HL-60 (cell line): ENCODE results near the gene PTPRG.

Experiments used
- GABPA ChIP-seq: IDR thresholded peaks from 2 replicates; pipeline ENCODE4 v1.6.1; 2012; ENCODE audit warnings: low read depth
- POLR2AphosphoS5 ChIP-seq: IDR thresholded peaks from 2 replicates; pipeline ENCODE4 v1.6.1; 2012; ENCODE audit warnings: low read depth
- SPI1 ChIP-seq: IDR thresholded peaks from 2 replicates; pipeline ENCODE4 v1.6.1; 2012; ENCODE audit warnings: low read depth, mild to moderate bottlenecking, borderline replicate concordance
- TF ChIP-seq, protein P1 (sequence below): IDR thresholded peaks from one replicate; pipeline ENCODE4 v1.5.1; 2011; ENCODE audit warnings: low read length, control low read depth, inconsistent platforms; ENCODE audit not compliant: insufficient read depth
- TF ChIP-seq, protein P2 (sequence below): IDR thresholded peaks from 2 replicates; pipeline ENCODE4 v1.6.1; 2012; ENCODE audit warnings: low read depth; ENCODE audit not compliant: insufficient replicate concordance

DNA sequence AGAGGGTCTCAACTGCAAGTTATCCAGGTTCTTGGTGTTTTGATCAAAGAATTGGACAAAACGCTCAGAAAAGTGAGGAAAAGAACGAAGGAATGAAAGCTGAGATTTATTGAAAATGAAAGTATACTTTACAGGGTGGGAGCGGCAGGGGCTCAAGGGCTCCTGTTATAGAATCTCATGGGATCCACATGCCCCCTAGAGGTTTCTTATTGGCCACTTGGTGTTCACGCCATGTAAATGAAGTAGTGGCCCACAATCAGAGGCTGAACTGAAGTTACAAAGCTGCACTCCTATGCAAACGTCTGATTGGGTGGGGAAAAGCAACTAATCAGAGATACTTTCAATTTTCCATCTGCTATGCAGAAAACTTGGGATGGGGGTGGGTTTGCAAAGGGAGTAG is 216.7 kb downstream of the PTPRG start:
- TF ChIP-seq, protein P1, sequence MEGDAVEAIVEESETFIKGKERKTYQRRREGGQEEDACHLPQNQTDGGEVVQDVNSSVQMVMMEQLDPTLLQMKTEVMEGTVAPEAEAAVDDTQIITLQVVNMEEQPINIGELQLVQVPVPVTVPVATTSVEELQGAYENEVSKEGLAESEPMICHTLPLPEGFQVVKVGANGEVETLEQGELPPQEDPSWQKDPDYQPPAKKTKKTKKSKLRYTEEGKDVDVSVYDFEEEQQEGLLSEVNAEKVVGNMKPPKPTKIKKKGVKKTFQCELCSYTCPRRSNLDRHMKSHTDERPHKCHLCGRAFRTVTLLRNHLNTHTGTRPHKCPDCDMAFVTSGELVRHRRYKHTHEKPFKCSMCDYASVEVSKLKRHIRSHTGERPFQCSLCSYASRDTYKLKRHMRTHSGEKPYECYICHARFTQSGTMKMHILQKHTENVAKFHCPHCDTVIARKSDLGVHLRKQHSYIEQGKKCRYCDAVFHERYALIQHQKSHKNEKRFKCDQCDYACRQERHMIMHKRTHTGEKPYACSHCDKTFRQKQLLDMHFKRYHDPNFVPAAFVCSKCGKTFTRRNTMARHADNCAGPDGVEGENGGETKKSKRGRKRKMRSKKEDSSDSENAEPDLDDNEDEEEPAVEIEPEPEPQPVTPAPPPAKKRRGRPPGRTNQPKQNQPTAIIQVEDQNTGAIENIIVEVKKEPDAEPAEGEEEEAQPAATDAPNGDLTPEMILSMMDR, result no peak
- TF ChIP-seq POLR2AphosphoS5 (no peak), SPI1 (no peak), GABPA (no peak)
- TF ChIP-seq, protein P2, sequence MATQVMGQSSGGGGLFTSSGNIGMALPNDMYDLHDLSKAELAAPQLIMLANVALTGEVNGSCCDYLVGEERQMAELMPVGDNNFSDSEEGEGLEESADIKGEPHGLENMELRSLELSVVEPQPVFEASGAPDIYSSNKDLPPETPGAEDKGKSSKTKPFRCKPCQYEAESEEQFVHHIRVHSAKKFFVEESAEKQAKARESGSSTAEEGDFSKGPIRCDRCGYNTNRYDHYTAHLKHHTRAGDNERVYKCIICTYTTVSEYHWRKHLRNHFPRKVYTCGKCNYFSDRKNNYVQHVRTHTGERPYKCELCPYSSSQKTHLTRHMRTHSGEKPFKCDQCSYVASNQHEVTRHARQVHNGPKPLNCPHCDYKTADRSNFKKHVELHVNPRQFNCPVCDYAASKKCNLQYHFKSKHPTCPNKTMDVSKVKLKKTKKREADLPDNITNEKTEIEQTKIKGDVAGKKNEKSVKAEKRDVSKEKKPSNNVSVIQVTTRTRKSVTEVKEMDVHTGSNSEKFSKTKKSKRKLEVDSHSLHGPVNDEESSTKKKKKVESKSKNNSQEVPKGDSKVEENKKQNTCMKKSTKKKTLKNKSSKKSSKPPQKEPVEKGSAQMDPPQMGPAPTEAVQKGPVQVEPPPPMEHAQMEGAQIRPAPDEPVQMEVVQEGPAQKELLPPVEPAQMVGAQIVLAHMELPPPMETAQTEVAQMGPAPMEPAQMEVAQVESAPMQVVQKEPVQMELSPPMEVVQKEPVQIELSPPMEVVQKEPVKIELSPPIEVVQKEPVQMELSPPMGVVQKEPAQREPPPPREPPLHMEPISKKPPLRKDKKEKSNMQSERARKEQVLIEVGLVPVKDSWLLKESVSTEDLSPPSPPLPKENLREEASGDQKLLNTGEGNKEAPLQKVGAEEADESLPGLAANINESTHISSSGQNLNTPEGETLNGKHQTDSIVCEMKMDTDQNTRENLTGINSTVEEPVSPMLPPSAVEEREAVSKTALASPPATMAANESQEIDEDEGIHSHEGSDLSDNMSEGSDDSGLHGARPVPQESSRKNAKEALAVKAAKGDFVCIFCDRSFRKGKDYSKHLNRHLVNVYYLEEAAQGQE, result no peak
